WTC11 (cell line): ENCODE data around the gene HMGB1. TPM values are rescaled to one million over a fixed set of nuclear protein-coding genes. Genes with fewer than 3 reads are reported as not detected.

Source experiments
- ATAC-seq: fragments of 200-7000 bp; cut with Tn5 transposase; 2 replicates; pipeline ENCODE4 v1.10.0; 2021; ENCODE audit warnings: mild to moderate bottlenecking, moderate library complexity
- CTCF ChIA-PET: fragments of 300-600 bp; sonication (Branson Sonifier 250); formaldehyde crosslinking; loops from one replicate; lab custom pipeline; 2021; ENCODE audit warnings: antibody characterized with exemption; lab: Charles Lee
- POLR2A ChIA-PET: fragments of 350-600 bp; sonication (Branson Sonifier 250); formaldehyde crosslinking; loops from one replicate; lab custom pipeline; 2021; ENCODE audit warnings: antibody characterized with exemption; lab: Charles Lee
- DNase-seq: peaks from one replicate; pipeline ENCODE4 v3.0.0; 2021; ENCODE audit warnings: low spot score
- H3K27ac Mint-ChIP-seq: 2 replicates; pipeline ENCODE4 v1.8.0; 2021; ENCODE audit warnings: mixed read lengths
- H3K27me3 Mint-ChIP-seq: 2 replicates; pipeline ENCODE4 v1.8.0; 2021; ENCODE audit warnings: low read depth, mild to moderate bottlenecking, moderate library complexity, mixed read lengths
- H3K36me3 Mint-ChIP-seq: 2 replicates; pipeline ENCODE4 v1.8.0; 2021; ENCODE audit warnings: mixed read lengths
- H3K4me1 Mint-ChIP-seq: 2 replicates; pipeline ENCODE4 v1.8.0; 2022; ENCODE audit warnings: mixed read lengths
- H3K4me3 Mint-ChIP-seq: 2 replicates; pipeline ENCODE4 v1.8.0; 2021; ENCODE audit warnings: mild to moderate bottlenecking, moderate library complexity, mixed read lengths
- H3K9me3 Mint-ChIP-seq: 2 replicates; pipeline ENCODE4 v1.8.0; 2021; ENCODE audit warnings: mixed read lengths
- ATF6 ChIP-seq: sonication (generic); formaldehyde crosslinking; IDR thresholded peaks from 2 replicates; pipeline ENCODE4 v1.8.1; 2023; ENCODE audit warnings: mild to moderate bottlenecking, missing genetic modification reagents
- CBFB ChIP-seq: sonication (generic); formaldehyde crosslinking; IDR thresholded peaks from 2 replicates; pipeline ENCODE4 v1.8.1; 2022; ENCODE audit warnings: mild to moderate bottlenecking, low read depth, missing genetic modification reagents
- E2F5 ChIP-seq: sonication (generic); formaldehyde crosslinking; IDR thresholded peaks from 2 replicates; pipeline ENCODE4 v1.8.1; 2022; ENCODE audit warnings: mild to moderate bottlenecking, moderate library complexity, missing genetic modification reagents
- ELF4 ChIP-seq: sonication (generic); formaldehyde crosslinking; IDR thresholded peaks from 2 replicates; pipeline ENCODE4 v1.8.1; 2022; ENCODE audit warnings: low read depth, mild to moderate bottlenecking, moderate library complexity, missing genetic modification reagents
- GRHL2 ChIP-seq: fragments of 250-450 bp; sonication (Bioruptor Pico); IDR thresholded peaks from 2 replicates; pipeline ENCODE4 v1.8.0; 2022; ENCODE audit warnings: mild to moderate bottlenecking, moderate library complexity; ENCODE audit not compliant: insufficient replicate concordance, severe bottlenecking
- IRF1 ChIP-seq: sonication (generic); formaldehyde crosslinking; IDR thresholded peaks from 2 replicates; pipeline ENCODE4 v1.8.0; 2023; ENCODE audit warnings: missing genetic modification reagents
- MAX ChIP-seq: sonication (generic); formaldehyde crosslinking; IDR thresholded peaks from 2 replicates; pipeline ENCODE4 v1.8.0; 2022; ENCODE audit warnings: mild to moderate bottlenecking, missing genetic modification reagents
- MXD4 ChIP-seq: fragments of 250-450 bp; sonication (Bioruptor Pico); IDR thresholded peaks from 2 replicates; pipeline ENCODE4 v1.8.0; 2021; ENCODE audit warnings: mild to moderate bottlenecking, moderate library complexity, borderline replicate concordance
- MYBL2 ChIP-seq: sonication (generic); formaldehyde crosslinking; IDR thresholded peaks from 2 replicates; pipeline ENCODE4 v1.8.1; 2023; ENCODE audit warnings: mild to moderate bottlenecking, moderate library complexity, missing genetic modification reagents
- NFYB ChIP-seq: sonication (generic); formaldehyde crosslinking; conservative IDR thresholded peaks from 2 replicates; pipeline ENCODE4 v1.8.0; 2022; ENCODE audit warnings: low read depth, missing genetic modification reagents
- OVOL2 ChIP-seq: fragments of 250-450 bp; sonication (Bioruptor Pico); IDR thresholded peaks from 2 replicates; pipeline ENCODE4 v1.9.0; 2021; ENCODE audit warnings: mild to moderate bottlenecking, borderline replicate concordance
- PRDM15 ChIP-seq: sonication (generic); formaldehyde crosslinking; IDR thresholded peaks from 2 replicates; pipeline ENCODE4 v1.8.0; 2022; ENCODE audit warnings: missing genetic modification reagents
- SOX15 ChIP-seq: fragments of 250-450 bp; sonication (Bioruptor Pico); IDR thresholded peaks from 2 replicates; pipeline ENCODE4 v1.9.0; 2021; ENCODE audit warnings: mild to moderate bottlenecking
- ZNF232 ChIP-seq: sonication (generic); formaldehyde crosslinking; IDR thresholded peaks from 2 replicates; pipeline ENCODE4 v1.8.0; 2022; ENCODE audit warnings: mild to moderate bottlenecking, missing genetic modification reagents
- ZNF263 ChIP-seq: sonication (generic); formaldehyde crosslinking; IDR thresholded peaks from 2 replicates; pipeline ENCODE4 v1.8.1; 2022; ENCODE audit warnings: low read depth, mild to moderate bottlenecking, moderate library complexity, missing genetic modification reagents
- ZNF396 ChIP-seq: fragments of 250-450 bp; sonication (Bioruptor Pico); IDR thresholded peaks from 2 replicates; pipeline ENCODE4 v1.8.0; 2021; ENCODE audit warnings: mild to moderate bottlenecking, moderate library complexity, borderline replicate concordance
- ZNF532 ChIP-seq: fragments of 250-450 bp; sonication (Bioruptor Pico); IDR thresholded peaks from 2 replicates; pipeline ENCODE4 v1.9.0; 2021; ENCODE audit warnings: mild to moderate bottlenecking, borderline replicate concordance
- ZSCAN18 ChIP-seq: fragments of 250-450 bp; sonication (Bioruptor Pico); IDR thresholded peaks from 2 replicates; pipeline ENCODE4 v2.1.2; 2022; ENCODE audit warnings: mild to moderate bottlenecking, moderate library complexity
- total RNA-seq: library from RNA; stranded (reverse); gene quantifications from 3 replicates; pipeline ENCODE4 v1.2.3, GENCODE V29; 2021

The HMGB1 gene
- total RNA-seq, 1 experiment from 2014 or later, result 640 TPM

GRCh38 chr13:30418717-30419459, 46.8 kb downstream of the HMGB1 start:
- Mint-ChIP-seq H3K4me3 (no peak overlapping the region), H3K4me1 (peaks cover 16% of the 10 kb centered on the region), H3K9me3 (no peaks in the 10 kb centered on the region), H3K27ac (no peak overlapping the region), H3K27me3 (peaks cover 18% of the 10 kb centered on the region), H3K36me3 (no peaks in the 10 kb centered on the region)
- ATAC-seq (no peak), DNase-seq (no peak)
- POLR2A ChIA-PET, result no interaction called here
- no peak for TF ChIP-seq OVOL2 (CRISPR knock-in tag)
- no peak for TF ChIP-seq PRDM15
- TF ChIP-seq MYBL2 (CRISPR knock-in tag), result no peak
- TF ChIP-seq MAX (CRISPR knock-in tag), result no peak
- no peak for TF ChIP-seq ZSCAN18
- no peak for TF ChIP-seq NFYB (CRISPR knock-in tag)
- no peak for TF ChIP-seq ATF6 (CRISPR knock-in tag)
- TF ChIP-seq ZNF232 (CRISPR knock-in tag), result no peak
- no peak for TF ChIP-seq MXD4
- TF ChIP-seq E2F5, result no peak
- no peak for TF ChIP-seq ZNF532 (CRISPR knock-in tag)
- TF ChIP-seq ZNF396 (CRISPR knock-in tag), result no peak
- no peak for TF ChIP-seq IRF1
- no peak for TF ChIP-seq CBFB (CRISPR knock-in tag)
- TF ChIP-seq GRHL2 (CRISPR knock-in tag), result no peak
- no peak for TF ChIP-seq ZNF263 (CRISPR knock-in tag)
- TF ChIP-seq ELF4, result no peak
- TF ChIP-seq SOX15, result no peak
- CTCF ChIA-PET, result no interaction called here
